Measurements from ENCODE around the gene DMXL2.

- TF ChIP-seq CTCF (IDR thresholded peaks at IDR 0.05; ENCODE audit: low read depth, low read length) (no peak), EZH2phosphoT487 (IDR thresholded peaks at IDR 0.05; ENCODE audit: low read depth) (no peak)
These were observed 221.4 kb downstream of the DMXL2 start for GRCh38 chr15:51401051-51401780.
